ENCODE data around the gene TBC1D22A. TPM values are rescaled to one million over a fixed set of nuclear protein-coding genes. Genes with fewer than 3 reads are reported as not detected.
A peak's percentile ranks its signal among the peaks of the same experiment; 100 is the strongest.
"Not testable (repeated sequence)": the region's sequence is repeated elsewhere in the genome, so short reads cannot be mapped to it uniquely, and the experiment has no call there.

Gene TBC1D22A
- total RNA-seq, 1 donor = 16.7 TPM

DNA sequence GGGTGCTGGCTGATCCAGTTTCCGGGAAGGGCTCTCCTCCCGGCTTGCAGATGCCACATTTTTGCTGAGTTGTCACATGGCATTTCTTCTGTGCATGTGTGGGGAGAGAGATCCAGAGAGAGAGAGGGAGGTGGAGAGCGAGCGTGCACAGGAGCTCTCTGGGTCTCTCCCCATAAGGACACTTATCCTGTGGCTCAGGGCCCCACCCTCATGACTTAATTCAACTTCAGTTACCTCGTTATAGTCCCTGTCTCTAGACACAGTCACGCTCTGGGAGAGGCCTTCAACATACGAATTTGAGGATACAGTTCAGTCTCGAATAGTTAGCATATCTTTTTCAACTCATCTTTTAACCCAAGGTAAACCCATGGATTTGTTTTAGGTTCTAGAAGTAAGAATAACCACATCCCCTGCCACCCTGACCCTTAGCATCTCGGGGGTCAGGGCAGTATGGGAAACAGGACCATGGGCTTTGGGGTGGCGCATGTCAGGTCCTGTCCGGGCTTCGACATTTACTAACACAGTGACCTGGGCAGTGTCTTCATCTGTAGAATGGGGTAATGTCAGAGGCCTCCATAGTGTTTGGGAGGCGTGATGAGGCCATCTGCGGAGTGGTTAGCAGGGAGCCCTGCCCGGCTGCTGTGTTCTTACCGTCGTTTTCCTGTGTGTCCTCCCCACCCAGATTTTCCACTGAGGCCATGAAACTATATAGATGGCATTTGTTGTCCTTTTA is 46.9 kb downstream of the TBC1D22A start:
- DNase-seq (ENCODE audit: low read depth in 2 of 3, low spot score in 2 of 3) = no peak

DNA sequence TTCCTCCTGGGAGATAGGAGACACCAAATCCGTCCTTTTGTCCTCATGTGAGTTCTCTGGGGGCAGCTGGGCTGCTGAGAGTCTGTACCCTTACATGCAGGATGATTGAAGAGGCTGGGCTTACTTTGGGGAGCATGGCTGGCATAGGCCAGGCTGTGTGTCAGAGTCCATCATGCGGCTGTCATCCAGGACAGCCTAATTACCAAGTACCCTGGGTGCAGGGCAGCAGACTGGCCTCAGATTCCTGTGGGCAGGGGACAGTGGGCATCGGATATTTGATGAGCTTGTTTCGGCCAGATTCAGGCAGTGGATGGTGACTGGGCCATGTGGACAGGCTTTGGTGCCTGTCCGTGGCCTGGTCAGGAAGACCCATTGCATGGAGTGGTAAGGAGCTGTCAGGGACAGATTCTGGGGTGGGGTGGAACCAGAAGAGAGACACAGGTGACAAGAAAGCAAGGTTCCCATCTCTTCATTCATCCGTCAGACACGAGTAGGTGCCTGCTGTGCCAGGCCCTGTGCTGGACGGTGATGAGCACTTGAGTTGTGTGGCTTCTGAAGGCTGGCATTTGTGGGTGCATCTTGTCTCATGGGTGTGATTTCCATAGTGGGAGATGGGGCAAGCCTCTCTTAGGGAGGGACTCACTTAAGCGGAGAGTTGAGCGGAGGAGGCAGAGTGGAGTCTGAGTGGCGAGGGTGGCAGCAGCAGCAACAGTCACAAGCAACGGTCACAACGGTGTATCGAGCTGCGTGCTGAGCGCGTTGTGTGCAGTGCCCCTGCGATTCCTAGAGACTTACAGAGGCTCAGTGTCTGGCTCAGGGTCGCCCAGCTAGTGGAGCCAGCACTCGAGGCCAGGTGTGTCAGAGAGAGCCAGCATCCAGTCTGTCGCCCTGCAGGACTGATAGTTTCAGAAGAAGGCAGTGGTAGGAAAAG is 48.7 kb downstream of the TBC1D22A start:
- no peak for DNase-seq (ENCODE audit: low read depth in 2 of 3, low spot score in 2 of 3)

DNA sequence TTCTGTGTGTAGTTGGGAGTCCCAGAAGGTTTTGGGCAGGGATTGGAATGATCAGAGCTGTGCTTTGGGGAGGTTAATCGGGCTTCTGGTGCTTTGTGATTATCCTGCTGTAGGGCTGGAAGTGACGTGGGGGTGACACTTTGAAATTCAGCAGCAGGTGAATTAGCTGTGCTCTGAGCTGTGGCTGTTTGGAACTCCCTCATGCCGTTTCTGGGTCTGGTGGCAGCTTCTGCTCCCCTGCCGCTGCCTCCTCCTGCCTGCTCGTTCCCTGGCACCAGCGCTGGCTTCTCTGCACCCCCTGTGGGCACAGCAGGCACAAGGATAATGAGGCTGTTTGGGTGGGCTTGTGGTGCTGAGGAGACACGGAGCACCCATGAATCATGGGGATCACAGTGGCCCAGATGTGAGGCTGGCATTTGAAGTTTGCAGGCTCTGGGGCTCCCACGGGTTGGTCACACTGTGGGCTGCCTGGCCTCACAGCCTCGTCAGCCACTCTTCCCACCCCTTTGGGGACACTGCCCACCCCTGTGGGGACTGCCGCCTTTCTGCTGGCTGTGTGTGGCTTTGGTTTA is 49.7 kb downstream of the TBC1D22A start:
- DNase-seq (ENCODE audit: low read depth in 2 of 3, low spot score in 2 of 3) = no peak

DNA sequence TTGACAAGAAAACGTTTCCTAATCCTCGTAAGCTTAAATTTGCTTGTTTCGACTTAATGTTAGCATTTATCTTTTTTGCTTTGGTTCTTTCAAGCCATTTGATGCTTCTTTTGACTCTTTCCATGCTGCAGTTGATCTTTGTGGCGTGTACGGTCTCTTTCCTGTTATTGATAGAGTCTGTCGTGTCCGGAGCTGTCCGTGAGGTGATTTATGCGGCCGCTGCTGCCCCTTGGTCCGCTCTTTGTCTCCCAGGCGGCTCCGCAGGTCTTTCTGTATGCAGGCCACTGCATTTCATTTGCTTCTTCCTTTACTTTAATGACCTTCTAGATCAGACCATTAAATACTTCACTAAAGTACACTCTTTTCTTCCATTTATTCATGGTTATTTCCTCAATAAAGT is 50.3 kb downstream of the TBC1D22A start:
- DNase-seq (ENCODE audit: low read depth in 2 of 3, low spot score in 2 of 3) = no peak

DNA sequence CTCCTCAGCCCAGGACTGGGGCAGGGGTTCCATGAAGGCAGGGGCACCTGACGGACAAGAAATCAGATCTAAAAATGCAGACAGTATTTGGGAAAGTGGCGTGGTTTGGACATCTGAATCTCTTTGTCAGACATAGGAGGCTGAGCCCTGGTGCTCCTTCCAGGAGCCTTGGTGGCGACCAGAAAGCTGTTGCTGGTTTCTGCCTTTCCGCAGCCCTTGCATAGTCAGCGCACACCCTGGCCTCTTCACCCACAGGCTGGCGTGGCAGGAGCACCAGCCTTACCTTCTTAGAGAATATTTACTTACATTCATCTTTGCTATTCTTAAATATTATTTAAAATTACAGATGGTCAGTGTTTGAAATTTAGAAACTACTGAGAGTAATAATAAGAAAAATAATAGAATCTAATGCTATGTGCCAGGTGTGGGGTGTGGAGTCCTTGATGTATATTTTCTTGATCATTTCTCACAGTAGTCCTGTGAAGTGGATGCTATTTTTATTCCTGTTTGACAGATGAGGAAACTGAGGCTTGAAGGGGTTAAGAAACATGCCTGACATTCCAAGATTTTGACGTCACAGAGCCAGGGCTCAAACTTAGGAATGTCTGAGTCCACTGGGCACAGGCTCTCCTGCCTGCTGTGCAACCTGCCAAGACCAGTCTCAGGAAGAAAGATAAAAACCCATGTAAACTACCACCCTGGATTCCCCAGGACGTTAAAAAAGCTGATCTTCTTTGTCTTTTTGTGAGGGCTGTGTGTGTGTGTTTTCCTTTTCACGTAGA is 51.6 kb downstream of the TBC1D22A start:
- no peak for DNase-seq (ENCODE audit: low read depth in 2 of 3, low spot score in 2 of 3)

DNA sequence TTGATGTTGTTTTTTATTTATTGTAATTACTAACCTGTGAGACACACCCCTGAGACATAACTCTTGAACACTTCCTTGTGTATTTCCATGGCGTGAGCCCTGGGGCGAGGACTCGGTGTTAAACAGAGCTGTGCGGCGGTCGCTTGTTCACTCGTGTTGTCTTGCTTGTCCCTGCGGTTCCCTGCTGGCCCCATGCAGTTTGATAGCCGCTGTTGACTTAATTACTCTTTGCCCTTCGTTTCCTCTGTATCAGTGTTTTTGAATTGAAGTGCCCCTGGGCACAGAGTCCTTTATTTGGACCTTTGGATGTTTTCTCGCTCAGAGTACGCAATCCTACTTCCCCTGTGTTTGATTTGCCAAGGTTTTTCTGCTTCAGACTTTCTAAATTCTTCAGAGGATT is 52.7 kb downstream of the TBC1D22A start:
- DNase-seq (ENCODE audit: low read depth in 2 of 3, low spot score in 2 of 3) = no peak

DNA sequence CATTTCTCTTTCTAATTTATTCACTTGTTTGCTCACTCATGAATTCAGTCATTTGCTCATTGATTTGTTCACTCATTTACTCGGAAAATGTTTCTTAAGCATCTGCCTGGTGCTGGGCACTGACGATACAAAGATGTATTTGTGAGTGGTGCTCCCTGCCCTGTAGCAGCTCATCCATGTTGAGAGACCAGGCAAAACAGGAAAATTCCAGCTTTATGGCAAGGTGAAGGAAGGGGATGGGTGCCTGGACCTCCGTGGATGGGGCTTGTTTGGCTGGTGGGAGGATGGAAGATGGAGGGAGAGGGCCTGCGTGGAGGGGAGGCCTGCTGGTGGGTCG is 53.1 kb downstream of the TBC1D22A start:
- DNase-seq (ENCODE audit: low read depth in 2 of 3, low spot score in 2 of 3) = no peak

DNA sequence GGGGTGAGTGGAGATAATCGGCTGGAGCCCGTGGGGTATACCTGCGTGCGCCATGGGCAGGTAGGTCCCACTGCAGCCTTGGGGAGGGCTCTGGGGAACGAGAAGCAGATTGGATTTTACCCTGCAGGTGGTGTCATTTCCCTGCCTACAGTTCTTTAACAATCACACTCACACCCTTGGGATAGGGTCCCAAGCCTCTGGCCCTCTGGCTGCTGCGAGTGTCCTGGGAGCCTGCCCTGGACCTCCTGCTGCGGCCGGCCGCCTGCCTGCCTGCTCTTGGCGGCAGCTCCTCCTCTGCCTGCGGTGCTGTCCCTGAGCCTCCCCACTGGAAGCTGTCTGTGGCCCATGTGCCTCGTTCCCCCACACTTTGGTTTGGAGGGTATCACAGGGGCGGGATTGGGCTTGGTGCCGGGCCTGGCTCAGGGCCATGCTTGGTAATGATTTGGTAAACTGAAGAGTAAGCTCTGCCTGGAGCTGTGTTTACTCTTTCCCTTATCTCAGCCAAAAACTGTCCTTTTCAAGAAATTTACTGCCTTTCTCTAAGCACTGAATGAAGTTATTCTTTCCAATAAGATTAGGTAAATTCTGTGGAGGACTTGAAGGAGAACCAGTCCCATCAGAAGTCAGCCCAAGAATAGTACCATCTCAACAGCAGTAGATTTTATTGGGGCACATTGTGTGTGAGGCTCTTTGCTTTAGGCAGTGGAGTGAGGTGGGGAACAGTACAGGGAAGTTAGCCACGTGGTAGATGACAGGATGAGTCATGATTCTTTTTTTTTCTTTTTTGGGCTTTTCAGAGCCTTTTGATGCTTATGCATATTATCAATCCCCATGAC is 53.7 kb downstream of the TBC1D22A start:
- DNase-seq (ENCODE audit: low read depth in 2 of 3, low spot score in 2 of 3) = peak in 2 of 3 donors; percentile 22 to 24

DNA sequence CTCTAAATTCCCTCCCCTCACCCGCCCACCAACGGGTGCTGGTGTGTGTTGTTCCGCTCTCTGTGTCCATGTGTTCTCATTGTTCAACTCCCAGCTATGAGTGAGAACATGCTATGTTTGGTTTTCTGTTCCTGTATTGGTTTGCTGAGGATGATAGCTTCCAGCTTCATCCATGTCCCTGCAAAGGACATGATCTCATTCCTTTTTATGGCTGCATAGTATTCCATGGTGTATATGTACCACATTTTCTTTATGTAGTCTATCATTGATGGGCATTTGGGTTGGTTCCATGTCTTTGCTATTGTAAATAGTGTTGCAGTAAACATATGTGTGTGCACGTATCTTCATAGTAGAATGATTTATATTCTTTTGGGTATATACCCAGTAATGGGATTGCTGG is 54.9 kb downstream of the TBC1D22A start:
- DNase-seq (ENCODE audit: low read depth in 2 of 3, low spot score in 2 of 3) = not testable (repeated sequence)

DNA sequence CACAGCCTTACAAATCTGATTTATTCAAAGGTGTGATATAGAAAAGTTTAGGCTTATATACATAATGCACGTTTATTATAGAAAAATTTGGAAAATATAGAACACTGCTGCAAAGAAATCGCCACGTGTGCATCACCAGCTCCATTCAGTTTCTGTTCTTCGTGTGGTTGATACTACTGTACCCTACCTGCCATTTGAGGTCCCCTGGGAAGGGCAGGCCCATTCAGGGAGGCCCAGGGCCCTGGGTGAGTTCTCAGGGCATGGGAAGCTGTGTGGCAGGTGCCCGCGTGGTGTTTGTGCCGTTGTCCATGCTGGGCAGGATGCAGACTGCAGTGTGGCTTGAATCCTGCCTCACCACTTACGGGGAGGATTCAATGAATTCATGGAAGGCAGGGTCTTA is 60.8 kb downstream of the TBC1D22A start:
- no peak for DNase-seq (ENCODE audit: low read depth in 2 of 3, low spot score in 2 of 3)

DNA sequence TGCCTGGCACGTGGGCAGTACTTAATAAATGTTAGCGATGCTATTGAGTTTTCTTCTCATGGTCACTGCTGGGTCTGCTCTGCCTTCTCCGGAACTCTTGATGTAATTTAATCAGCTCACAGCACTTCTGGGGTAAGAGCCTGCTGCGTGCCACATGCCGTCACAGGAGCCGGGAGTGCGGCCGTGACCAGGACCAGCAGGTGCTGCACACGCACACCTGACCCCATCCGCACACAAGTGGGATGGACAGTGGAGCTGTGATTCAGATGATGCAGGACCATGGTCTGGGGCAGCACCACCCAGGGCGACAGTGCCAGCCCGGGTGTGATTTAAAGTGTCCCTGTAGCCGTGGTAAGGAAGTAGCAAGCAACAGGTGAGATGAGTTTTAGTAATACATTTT is 61.2 kb downstream of the TBC1D22A start:
- DNase-seq (ENCODE audit: low read depth in 2 of 3, low spot score in 2 of 3) = no peak

DNA sequence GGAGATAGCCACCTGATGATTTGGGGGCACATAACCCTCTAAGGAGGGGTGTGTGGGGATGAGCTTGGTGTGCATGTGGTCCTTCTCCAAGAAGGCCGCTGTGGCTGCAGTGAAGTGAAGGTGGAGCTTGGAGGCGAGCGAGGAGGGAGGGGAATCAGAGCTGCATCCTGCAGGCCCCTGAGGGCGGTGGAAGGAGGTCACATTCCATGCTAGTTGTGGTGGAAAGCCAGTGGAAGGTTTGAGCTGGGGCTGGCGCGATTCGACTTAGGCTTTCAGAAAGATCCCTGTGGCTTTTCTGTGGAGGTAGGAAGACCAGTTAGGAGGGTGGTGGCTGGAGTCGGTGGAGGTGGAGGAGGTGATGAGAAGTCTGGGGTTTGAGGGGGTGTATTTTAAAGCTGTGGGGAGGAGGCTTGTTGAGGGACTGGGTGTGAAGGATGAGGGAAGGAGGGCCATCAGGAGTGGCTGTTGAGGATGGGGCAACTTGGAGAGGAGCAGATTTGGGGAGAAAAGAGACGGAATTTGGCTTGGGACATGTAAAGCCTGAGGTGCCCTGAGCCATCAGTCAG is 62.0 kb downstream of the TBC1D22A start:
- DNase-seq (ENCODE audit: low read depth in 2 of 3, low spot score in 2 of 3) = no peak

DNA sequence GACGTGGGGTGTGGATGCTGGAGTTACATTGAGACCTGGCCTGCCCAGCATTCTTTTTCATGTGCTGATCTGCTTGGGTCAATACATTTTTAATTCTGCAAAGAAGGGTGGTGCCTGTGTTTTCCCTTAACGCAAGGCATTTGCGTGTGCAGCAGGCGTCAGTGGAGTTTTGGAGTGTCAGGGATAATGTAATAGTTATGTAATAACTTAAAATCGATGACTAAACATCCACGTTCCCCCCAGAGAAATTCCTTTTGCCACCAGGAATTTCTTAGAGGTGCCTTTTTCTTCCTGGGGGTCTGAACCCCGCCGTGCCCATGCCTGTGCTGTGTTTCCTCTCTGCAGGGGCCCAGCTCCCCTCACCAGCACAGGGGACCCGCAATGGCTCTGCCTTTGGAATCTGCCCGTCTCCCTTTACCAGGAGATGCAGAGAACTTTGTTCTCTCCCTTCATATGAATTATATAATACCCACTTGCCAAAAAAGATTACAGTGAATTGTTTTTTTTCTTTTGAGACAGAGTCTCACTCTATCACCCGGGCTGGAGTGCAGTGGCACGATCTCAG is 62.6 kb downstream of the TBC1D22A start:
- DNase-seq (ENCODE audit: low read depth in 2 of 3, low spot score in 2 of 3) = no peak

DNA sequence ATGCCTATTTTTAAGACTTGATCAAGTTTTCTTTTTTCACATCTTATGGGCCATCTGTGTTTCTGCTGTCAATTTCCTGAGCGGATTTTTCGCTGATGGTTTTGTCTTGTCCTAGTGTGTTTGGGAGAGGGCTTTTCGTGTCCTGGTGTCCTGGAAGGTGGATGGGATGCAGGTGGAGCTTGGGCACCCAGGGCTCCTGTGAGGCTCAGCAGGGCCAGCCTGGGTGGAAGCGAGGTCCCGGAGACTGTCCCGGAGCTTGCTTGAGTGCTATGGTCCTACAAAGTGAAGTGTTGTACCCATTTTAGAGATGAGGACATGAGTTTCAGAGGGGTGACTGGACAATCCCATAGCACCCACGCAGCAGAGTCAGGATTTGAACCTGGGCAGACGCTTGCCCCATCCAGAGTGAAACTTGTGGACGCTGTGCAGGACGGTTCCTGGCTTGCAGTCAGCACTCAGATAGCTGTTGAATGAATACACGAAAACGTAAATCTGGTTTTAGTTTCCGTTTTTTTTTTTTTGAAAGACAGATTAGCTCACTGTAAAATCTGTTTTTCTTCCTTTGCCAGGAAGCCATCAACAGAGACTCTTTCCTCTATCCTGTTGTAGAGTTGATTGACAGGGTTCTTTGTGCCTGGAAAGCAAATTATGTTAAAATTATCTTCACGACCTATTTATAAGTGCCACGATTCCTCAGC is 64.1 kb downstream of the TBC1D22A start:
- DNase-seq (ENCODE audit: low read depth in 2 of 3, low spot score in 2 of 3) = no peak

DNA sequence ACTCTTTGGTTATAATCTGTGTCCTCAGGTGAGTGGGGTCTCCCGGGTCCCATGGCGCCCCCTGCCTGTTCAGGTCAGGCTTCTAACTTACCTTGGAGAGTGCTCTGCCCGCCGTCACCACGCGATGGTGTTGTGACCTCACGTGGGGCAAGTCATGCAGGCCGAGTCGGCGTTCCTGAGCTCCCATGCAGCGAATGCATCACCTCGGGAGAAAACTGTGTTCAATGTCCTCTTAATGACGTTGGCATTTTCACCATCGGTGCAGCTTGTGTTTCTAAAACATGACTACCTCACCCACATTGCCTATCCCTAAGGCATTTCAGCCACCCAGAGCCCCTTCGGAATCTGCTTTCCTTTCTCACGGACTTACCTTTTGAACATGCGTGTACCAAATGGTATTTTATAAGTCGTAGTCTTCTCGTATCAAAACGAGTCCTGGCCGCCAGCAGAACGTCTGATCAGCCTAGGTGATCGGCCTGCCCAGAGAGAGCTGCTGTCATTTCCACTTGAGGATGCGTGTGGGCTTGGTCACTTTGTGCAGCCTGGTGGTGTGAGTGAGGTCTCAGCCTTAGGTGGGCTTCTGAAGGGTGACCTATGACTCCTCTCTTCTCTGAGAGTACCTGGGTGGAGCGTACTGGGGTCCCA is 64.8 kb downstream of the TBC1D22A start:
- DNase-seq (ENCODE audit: low read depth in 2 of 3, low spot score in 2 of 3) = no peak

DNA sequence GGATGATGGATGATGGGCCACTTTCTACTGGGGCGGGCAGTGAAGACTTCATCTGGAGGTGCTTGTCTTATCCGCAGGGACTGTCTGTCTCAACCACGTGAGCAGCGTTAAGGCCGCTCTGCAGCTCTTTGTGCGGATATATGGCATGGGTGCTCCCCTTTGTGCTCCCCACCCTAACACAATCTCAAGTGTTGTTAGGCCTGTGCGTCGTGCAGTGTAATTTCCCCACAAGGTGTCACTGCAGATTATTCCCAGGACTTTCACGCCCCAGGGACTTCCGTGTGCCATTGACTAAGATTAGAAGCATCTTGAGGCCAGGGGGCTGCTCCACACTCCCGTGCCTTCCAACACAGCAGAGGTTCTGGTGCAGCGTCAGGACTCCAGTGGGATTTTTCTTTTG is 65.3 kb downstream of the TBC1D22A start:
- DNase-seq (ENCODE audit: low read depth in 2 of 3, low spot score in 2 of 3) = no peak

DNA sequence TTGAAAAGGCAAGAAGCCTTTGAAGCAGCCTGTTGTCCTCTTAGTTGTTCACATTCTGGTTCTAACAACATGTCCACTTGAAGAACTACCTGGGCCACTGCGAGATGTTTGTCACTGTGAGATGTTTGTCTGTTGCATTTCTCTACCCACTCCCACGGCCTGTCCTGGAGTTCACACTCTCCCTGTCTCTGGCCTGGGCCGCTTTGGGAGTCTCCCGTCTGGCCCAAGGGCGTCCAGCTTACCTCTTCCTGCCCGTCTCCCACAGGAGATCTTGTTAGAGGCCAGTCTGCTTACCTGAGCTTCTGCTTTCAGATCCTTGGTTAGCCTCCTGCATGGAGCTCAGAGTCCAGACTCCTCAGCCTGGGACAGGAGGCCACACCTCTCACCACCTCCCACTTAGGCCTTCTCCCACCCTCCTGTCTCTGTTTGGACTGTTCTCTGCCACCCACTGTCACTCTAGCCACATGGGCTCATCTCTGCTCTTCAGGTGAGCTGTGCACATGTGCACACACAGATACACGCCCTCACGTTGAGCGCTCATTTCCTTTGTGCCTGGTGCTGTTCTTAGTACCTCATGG is 66.0 kb downstream of the TBC1D22A start:
- DNase-seq (ENCODE audit: low read depth in 2 of 3, low spot score in 2 of 3) = no peak
